DOHH2 (cell line): Measurements from ENCODE around the gene ORM1.

ENCODE experiments used
- H3F3A ChIP-seq: fragments of 200-600 bp; sonication (generic), shearing (Covaris generic); 2 replicates; pipeline ENCODE4 v1.6.0; 2016; ENCODE audit warnings: antibody characterized with exemption, mild to moderate bottlenecking; ENCODE audit not compliant: control insufficient read depth, insufficient read depth
- H3K27ac ChIP-seq: fragments of 200-600 bp; sonication (generic); 2 replicates; pipeline ENCODE4 v1.5.1; 2014; ENCODE audit warnings: low read depth, mild to moderate bottlenecking, low read length, moderate library complexity
- H3K27me3 ChIP-seq: fragments of 200-600 bp; sonication (generic); 2 replicates; pipeline ENCODE4 v1.6.1; 2014; ENCODE audit warnings: mild to moderate bottlenecking, low read length, mixed read lengths; ENCODE audit not compliant: control insufficient read depth
- H3K36me3 ChIP-seq: fragments of 200-600 bp; sonication (generic); 2 replicates; pipeline ENCODE4 v1.6.1; 2014; ENCODE audit warnings: mild to moderate bottlenecking, low read length, moderate library complexity, mixed read lengths; ENCODE audit not compliant: control insufficient read depth
- H3K4me1 ChIP-seq: fragments of 200-600 bp; sonication (generic); 2 replicates; pipeline ENCODE4 v1.6.1; 2014; ENCODE audit warnings: mild to moderate bottlenecking, low read length, mixed read lengths; ENCODE audit not compliant: control insufficient read depth
- H3K4me2 ChIP-seq: fragments of 200-600 bp; sonication (generic); 2 replicates; pipeline ENCODE4 v1.6.0; 2014; ENCODE audit warnings: mild to moderate bottlenecking, low read length, moderate library complexity
- H3K4me3 ChIP-seq: fragments of 200-600 bp; sonication (generic); 2 replicates; pipeline ENCODE4 v1.5.1; 2014; ENCODE audit warnings: mild to moderate bottlenecking, low read length, mixed read lengths
- H3K79me2 ChIP-seq: fragments of 200-600 bp; sonication (generic); 2 replicates; pipeline ENCODE4 v1.6.1; 2014; ENCODE audit warnings: mild to moderate bottlenecking, low read length, mixed read lengths; ENCODE audit not compliant: control insufficient read depth
- H3K9me2 ChIP-seq: fragments of 200-600 bp; sonication (generic); replicated peaks from 2 replicates; pipeline ENCODE4 v1.6.1; 2014; ENCODE audit warnings: mild to moderate bottlenecking, low read length, mixed read lengths; ENCODE audit not compliant: control insufficient read depth
- H3K9me3 ChIP-seq: fragments of 200-600 bp; sonication (generic); 2 replicates; pipeline ENCODE4 v1.6.1; 2014; ENCODE audit warnings: antibody characterized with exemption, low read length, mixed read lengths; ENCODE audit not compliant: control insufficient read depth, insufficient read depth
- H4K20me1 ChIP-seq: fragments of 200-600 bp; sonication (generic); 2 replicates; pipeline ENCODE4 v1.6.0; 2014; ENCODE audit warnings: low read depth, mild to moderate bottlenecking, antibody characterized with exemption, low read length, moderate library complexity; ENCODE audit not compliant: control insufficient read depth, insufficient read depth
- CTCF ChIP-seq: fragments of 200-600 bp; sonication (generic); IDR thresholded peaks from one replicate; pipeline ENCODE4 v1.5.1; 2014; ENCODE audit warnings: antibody characterized with exemption, mild to moderate bottlenecking, low read depth, low read length; ENCODE audit not compliant: poor library complexity, severe bottlenecking
- EZH2phosphoT487 ChIP-seq: fragments of 200-600 bp; sonication (generic); IDR thresholded peaks from 2 replicates; pipeline ENCODE4 v1.6.1; 2017; ENCODE audit warnings: borderline replicate concordance, mild to moderate bottlenecking, antibody characterized with exemption, low read length, moderate library complexity, mixed read lengths

Gene ORM1

DNA sequence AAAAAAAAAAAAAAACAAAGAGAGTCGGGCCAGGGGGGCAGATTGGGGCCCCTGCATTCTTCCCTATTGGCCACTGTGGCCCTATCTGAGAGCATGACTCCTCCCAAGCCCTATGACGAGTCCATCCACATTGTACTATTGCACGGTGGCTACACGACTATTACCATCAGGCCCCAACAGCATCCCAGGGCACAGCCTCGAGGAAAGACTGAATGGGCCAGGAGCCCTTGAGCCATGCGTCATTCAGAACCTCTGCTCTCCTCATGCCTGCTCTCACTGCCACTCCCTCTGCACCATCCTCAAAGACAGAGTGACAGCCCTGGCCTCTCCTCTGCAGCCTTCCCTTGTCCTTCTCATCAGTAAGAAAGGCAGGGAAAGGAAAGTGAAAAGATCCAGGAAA is 20.2 kb upstream of the ORM1 start:
- TF ChIP-seq CTCF (no peak), EZH2phosphoT487 (no peak)
- Histone ChIP-seq H3K27me3 (no peaks in the 10 kb centered on the region), H3K4me3 (no peak overlapping the region), H3F3A (no peaks in the 10 kb centered on the region; the same call in 1 of the 2 replicates), H3K79me2 (no peaks in the 10 kb centered on the region), H3K4me1 (peaks cover 5% of the 10 kb centered on the region), H3K9me2 (no peaks in the 10 kb centered on the region), H4K20me1 (no peaks in the 10 kb centered on the region), H3K4me2 (no peak overlapping the region), H3K9me3 (no peaks in the 10 kb centered on the region), H3K27ac (no peak overlapping the region), H3K36me3 (no peaks in the 10 kb centered on the region)

GRCh38 chr9:114303571-114303970 is 19.3 kb upstream of the ORM1 start:
- Histone ChIP-seq H3K27me3 (no peaks in the 10 kb centered on the region), H3K36me3 (no peaks in the 10 kb centered on the region)

GRCh38 chr9:114303977-114304376 is 18.9 kb upstream of the ORM1 start:
- no peaks in the 10 kb centered on the region for H3K36me3 ChIP-seq
- H3K4me2 ChIP-seq = no peak overlapping the region
- no peaks in the 10 kb centered on the region for H3K27me3 ChIP-seq
- no peak for TF ChIP-seq EZH2phosphoT487
- no peak for TF ChIP-seq CTCF
- H3F3A ChIP-seq = no peaks in the 10 kb centered on the region
- no peak overlapping the region for H3K4me3 ChIP-seq
- no peaks in the 10 kb centered on the region for H3K9me2 ChIP-seq
- no peaks in the 10 kb centered on the region for H3K9me3 ChIP-seq
- H4K20me1 ChIP-seq = no peaks in the 10 kb centered on the region
- H3K27ac ChIP-seq = no peak overlapping the region
- H3K79me2 ChIP-seq = no peaks in the 10 kb centered on the region
- H3K4me1 ChIP-seq = peaks cover 5% of the 10 kb centered on the region

More at GRCh38 chr9:114303571-114303970, 19.3 kb upstream of the ORM1 start:
- Histone ChIP-seq H3K4me2 (no peak overlapping the region), H3K4me1 (peaks cover 5% of the 10 kb centered on the region), H3F3A (no peaks in the 10 kb centered on the region), H3K9me2 (no peaks in the 10 kb centered on the region), H3K79me2 (no peaks in the 10 kb centered on the region), H3K27ac (no peak overlapping the region), H3K4me3 (no peak overlapping the region), H3K9me3 (no peaks in the 10 kb centered on the region), H4K20me1 (no peaks in the 10 kb centered on the region)
- TF ChIP-seq EZH2phosphoT487 = no peak
- TF ChIP-seq CTCF = no peak
